GM23338 (cell line): ENCODE results near the gene NEK4. TPM values are rescaled to one million over a fixed set of nuclear protein-coding genes. Genes with fewer than 3 reads are reported as not detected.

Experiments used
- ATAC-seq: fragments of 200-7000 bp; cut with Tn5 transposase; 3 replicates; pipeline ENCODE4 v1.9.1; 2020
- DNase-seq: peaks from one replicate; pipeline ENCODE4 v3.0.0-alpha.2; 2015; ENCODE audit warnings: low spot score
- H2AFZ ChIP-seq: fragments of 200-600 bp; sonication (generic); 2 replicates; pipeline ENCODE4 v1.8.0; 2016; ENCODE audit warnings: antibody characterized with exemption, mild to moderate bottlenecking, moderate library complexity
- H3F3A ChIP-seq: fragments of 200-600 bp; sonication (generic); replicated peaks from 2 replicates; pipeline ENCODE4 v1.8.0; 2017; ENCODE audit warnings: antibody characterized with exemption, mixed run types, low read depth
- H3K27ac ChIP-seq: fragments of 200-600 bp; sonication (generic); 2 replicates; pipeline ENCODE4 v1.6.1; 2016; ENCODE audit warnings: low read depth
- H3K27me3 ChIP-seq: fragments of 200-600 bp; sonication (generic); 2 replicates; pipeline ENCODE4 v1.8.0; 2016; ENCODE audit warnings: mild to moderate bottlenecking, mixed run types, moderate library complexity; ENCODE audit not compliant: insufficient read depth
- H3K36me3 ChIP-seq: fragments of 200-600 bp; sonication (generic); 2 replicates; pipeline ENCODE4 v1.8.0; 2016; ENCODE audit warnings: mild to moderate bottlenecking; ENCODE audit not compliant: insufficient read depth
- H3K4me1 ChIP-seq: fragments of 200-600 bp; sonication (generic); 2 replicates; pipeline ENCODE4 v1.8.0; 2016; ENCODE audit warnings: mild to moderate bottlenecking, moderate library complexity; ENCODE audit not compliant: insufficient read depth
- H3K4me2 ChIP-seq: fragments of 200-600 bp; sonication (generic); 2 replicates; pipeline ENCODE4 v1.7.1; 2017; ENCODE audit warnings: mixed run types
- H3K4me3 ChIP-seq: fragments of 200-600 bp; sonication (generic); 2 replicates; pipeline ENCODE4 v1.6.1; 2016; ENCODE audit warnings: mixed run types
- H3K79me2 ChIP-seq: fragments of 200-600 bp; sonication (generic); replicated peaks from 2 replicates; pipeline ENCODE4 v1.8.0; 2017; ENCODE audit warnings: mild to moderate bottlenecking; ENCODE audit not compliant: insufficient read depth
- H3K9me2 ChIP-seq: fragments of 200-600 bp; sonication (generic); 2 replicates; pipeline ENCODE4 v1.8.0; 2017; ENCODE audit not compliant: insufficient read depth
- H4K20me1 ChIP-seq: fragments of 200-600 bp; sonication (generic); replicated peaks from 2 replicates; pipeline ENCODE4 v1.8.0; 2017; ENCODE audit warnings: mild to moderate bottlenecking; ENCODE audit not compliant: insufficient read depth
- H3K27ac Mint-ChIP-seq: 2 replicates; pipeline ENCODE4 v1.8.0; 2020; ENCODE audit warnings: inconsistent platforms, mild to moderate bottlenecking, moderate library complexity, mixed read lengths
- H3K27me3 Mint-ChIP-seq: 3 replicates; pipeline ENCODE4 v1.8.0; 2022; ENCODE audit warnings: low read depth, mild to moderate bottlenecking, moderate library complexity, mixed read lengths, inconsistent platforms; ENCODE audit not compliant: insufficient read depth, poor library complexity
- H3K36me3 Mint-ChIP-seq: 3 replicates; pipeline ENCODE4 v1.8.0; 2021; ENCODE audit warnings: low read depth, mild to moderate bottlenecking, inconsistent platforms, moderate library complexity, mixed read lengths
- H3K4me1 Mint-ChIP-seq: 3 replicates; pipeline ENCODE4 v1.8.0; 2020; ENCODE audit warnings: mild to moderate bottlenecking, inconsistent platforms, mixed read lengths
- H3K4me3 Mint-ChIP-seq: 3 replicates; pipeline ENCODE4 v1.8.0; 2021; ENCODE audit warnings: moderate library complexity, mild to moderate bottlenecking, inconsistent platforms, mixed read lengths
- H3K9me3 Mint-ChIP-seq: 3 replicates; pipeline ENCODE4 v1.8.0; 2020; ENCODE audit warnings: moderate library complexity, mild to moderate bottlenecking, inconsistent platforms, mixed read lengths
- CREB1 ChIP-seq: fragments of 250-450 bp; sonication (Bioruptor Pico); IDR thresholded peaks from 2 replicates; pipeline ENCODE4 v1.5.0; 2020; ENCODE audit warnings: low read depth, mild to moderate bottlenecking, moderate library complexity
- EZH2 ChIP-seq: fragments of 200-600 bp; sonication (generic); IDR thresholded peaks from one replicate; pipeline ENCODE4 v1.8.0; 2017; ENCODE audit warnings: antibody characterized with exemption, mild to moderate bottlenecking, low read depth; ENCODE audit not compliant: unreplicated experiment
- EZH2phosphoT487 ChIP-seq: fragments of 200-600 bp; sonication (generic); IDR thresholded peaks from one replicate; pipeline ENCODE4 v1.8.1; 2018; ENCODE audit warnings: antibody characterized with exemption; ENCODE audit not compliant: unreplicated experiment
- JUNB ChIP-seq: IDR thresholded peaks from one replicate; pipeline ENCODE4 v1.6.1; 2016; ENCODE audit warnings: antibody characterized with exemption; ENCODE audit not compliant: unreplicated experiment
- NANOG ChIP-seq: IDR thresholded peaks from 2 replicates; pipeline ENCODE4 v1.6.1; 2016; ENCODE audit warnings: antibody characterized with exemption, borderline replicate concordance
- POLR2AphosphoS5 ChIP-seq: IDR thresholded peaks from 2 replicates; pipeline ENCODE4 v1.6.1; 2016; ENCODE audit warnings: antibody characterized with exemption, low read depth
- STAT1 ChIP-seq: IDR thresholded peaks from one replicate; pipeline ENCODE4 v1.6.1; 2016; ENCODE audit warnings: antibody characterized with exemption; ENCODE audit not compliant: unreplicated experiment
- ZNF114 ChIP-seq: fragments of 250-450 bp; sonication (Bioruptor Pico); IDR thresholded peaks from 2 replicates; pipeline ENCODE4 v1.5.0; 2020; ENCODE audit warnings: mild to moderate bottlenecking, moderate library complexity
- ZNF331 ChIP-seq: fragments of 250-450 bp; sonication (Bioruptor Pico); IDR thresholded peaks from 2 replicates; pipeline ENCODE4 v1.5.0; 2020; ENCODE audit warnings: low read depth, mild to moderate bottlenecking, moderate library complexity
- polyA plus RNA-seq: library from polyadenylated mRNA; unstranded; fragments of >200 nt; fragmentation: Nextera tagmentation; extraction: Ambion mirVana; gene quantifications from 2 replicates; pipeline ENCODE4 v1.2.1, GENCODE V29; 2016
- total RNA-seq: library from RNA; depleted of rRNA; stranded (reverse); fragments of >200 nt; shearing (Covaris generic); gene quantifications from 2 replicates; pipeline ENCODE4 v1.2.3, GENCODE V29; 2014
- TF ChIP-seq, protein P1 (sequence below): IDR thresholded peaks from 2 replicates; pipeline ENCODE4 v1.6.1; 2016; ENCODE audit warnings: antibody characterized with exemption
- TF ChIP-seq, protein P2 (sequence below), 2 experiments: fragments of 200-600 bp in 1 of 2; sonication (generic) in 1 of 2; conservative IDR thresholded peaks; 2 replicates each; pipeline versions ENCODE4 v1.5.1 to v1.6.1; 2016 to 2017; ENCODE audit warnings: antibody characterized with exemption in 2 of 2, low read depth in 2 of 2, mild to moderate bottlenecking in 2 of 2, moderate library complexity in 1 of 2
- TF ChIP-seq, protein P3 (sequence below): IDR thresholded peaks from one replicate; pipeline ENCODE4 v1.6.1; 2018; ENCODE audit warnings: antibody characterized with exemption; ENCODE audit not compliant: unreplicated experiment
- TF ChIP-seq, protein P4 (sequence below): fragments of 250-450 bp; sonication (Bioruptor Pico); IDR thresholded peaks from 2 replicates; pipeline ENCODE4 v1.5.0; 2020; ENCODE audit warnings: mild to moderate bottlenecking, moderate library complexity

The NEK4 gene
- total and polyA plus RNA-seq, 2 experiments from 2014 or later, result 8.6 to 42.7 TPM

DNA sequence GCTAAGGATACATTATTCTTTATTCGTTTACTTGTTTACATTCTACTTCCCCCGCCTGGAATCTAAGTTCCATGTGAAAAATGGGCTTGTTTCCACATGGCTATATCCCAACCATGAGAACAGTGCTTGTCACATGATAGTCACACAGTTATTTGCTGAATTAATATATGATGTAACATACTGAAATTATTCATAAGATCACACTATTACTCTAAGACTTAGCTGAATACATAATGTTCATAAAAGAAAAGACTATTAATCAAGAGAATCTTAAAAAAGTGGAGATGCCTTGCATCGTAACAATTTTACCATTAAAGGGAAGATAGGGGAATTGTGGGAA lies 91.6 kb downstream of the NEK4 start:
- peaks cover 2% of the 10 kb centered on the region for H3K27me3 Mint-ChIP-seq
- peaks cover 15% of the 10 kb centered on the region for H3K4me1 Mint-ChIP-seq
- no peak for TF ChIP-seq EZH2phosphoT487
- TF ChIP-seq NANOG, result no peak
- TF ChIP-seq JUNB, result no peak
- no peak for TF ChIP-seq ZNF114 (CRISPR knock-in tag)
- TF ChIP-seq STAT1, result no peak
- no peak for TF ChIP-seq POLR2AphosphoS5
- TF ChIP-seq CREB1 (CRISPR knock-in tag), result no peak
- TF ChIP-seq EZH2, result no peak
- TF ChIP-seq, protein P1, sequence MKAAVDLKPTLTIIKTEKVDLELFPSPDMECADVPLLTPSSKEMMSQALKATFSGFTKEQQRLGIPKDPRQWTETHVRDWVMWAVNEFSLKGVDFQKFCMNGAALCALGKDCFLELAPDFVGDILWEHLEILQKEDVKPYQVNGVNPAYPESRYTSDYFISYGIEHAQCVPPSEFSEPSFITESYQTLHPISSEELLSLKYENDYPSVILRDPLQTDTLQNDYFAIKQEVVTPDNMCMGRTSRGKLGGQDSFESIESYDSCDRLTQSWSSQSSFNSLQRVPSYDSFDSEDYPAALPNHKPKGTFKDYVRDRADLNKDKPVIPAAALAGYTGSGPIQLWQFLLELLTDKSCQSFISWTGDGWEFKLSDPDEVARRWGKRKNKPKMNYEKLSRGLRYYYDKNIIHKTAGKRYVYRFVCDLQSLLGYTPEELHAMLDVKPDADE, result no peak
- TF ChIP-seq ZNF331 (CRISPR knock-in tag), result no peak
- TF ChIP-seq, protein P2, sequence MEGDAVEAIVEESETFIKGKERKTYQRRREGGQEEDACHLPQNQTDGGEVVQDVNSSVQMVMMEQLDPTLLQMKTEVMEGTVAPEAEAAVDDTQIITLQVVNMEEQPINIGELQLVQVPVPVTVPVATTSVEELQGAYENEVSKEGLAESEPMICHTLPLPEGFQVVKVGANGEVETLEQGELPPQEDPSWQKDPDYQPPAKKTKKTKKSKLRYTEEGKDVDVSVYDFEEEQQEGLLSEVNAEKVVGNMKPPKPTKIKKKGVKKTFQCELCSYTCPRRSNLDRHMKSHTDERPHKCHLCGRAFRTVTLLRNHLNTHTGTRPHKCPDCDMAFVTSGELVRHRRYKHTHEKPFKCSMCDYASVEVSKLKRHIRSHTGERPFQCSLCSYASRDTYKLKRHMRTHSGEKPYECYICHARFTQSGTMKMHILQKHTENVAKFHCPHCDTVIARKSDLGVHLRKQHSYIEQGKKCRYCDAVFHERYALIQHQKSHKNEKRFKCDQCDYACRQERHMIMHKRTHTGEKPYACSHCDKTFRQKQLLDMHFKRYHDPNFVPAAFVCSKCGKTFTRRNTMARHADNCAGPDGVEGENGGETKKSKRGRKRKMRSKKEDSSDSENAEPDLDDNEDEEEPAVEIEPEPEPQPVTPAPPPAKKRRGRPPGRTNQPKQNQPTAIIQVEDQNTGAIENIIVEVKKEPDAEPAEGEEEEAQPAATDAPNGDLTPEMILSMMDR (conservative IDR thresholded peaks at IDR 0.05; ENCODE audit: low read depth in 2 of 2), result no peak
- TF ChIP-seq, protein P3, sequence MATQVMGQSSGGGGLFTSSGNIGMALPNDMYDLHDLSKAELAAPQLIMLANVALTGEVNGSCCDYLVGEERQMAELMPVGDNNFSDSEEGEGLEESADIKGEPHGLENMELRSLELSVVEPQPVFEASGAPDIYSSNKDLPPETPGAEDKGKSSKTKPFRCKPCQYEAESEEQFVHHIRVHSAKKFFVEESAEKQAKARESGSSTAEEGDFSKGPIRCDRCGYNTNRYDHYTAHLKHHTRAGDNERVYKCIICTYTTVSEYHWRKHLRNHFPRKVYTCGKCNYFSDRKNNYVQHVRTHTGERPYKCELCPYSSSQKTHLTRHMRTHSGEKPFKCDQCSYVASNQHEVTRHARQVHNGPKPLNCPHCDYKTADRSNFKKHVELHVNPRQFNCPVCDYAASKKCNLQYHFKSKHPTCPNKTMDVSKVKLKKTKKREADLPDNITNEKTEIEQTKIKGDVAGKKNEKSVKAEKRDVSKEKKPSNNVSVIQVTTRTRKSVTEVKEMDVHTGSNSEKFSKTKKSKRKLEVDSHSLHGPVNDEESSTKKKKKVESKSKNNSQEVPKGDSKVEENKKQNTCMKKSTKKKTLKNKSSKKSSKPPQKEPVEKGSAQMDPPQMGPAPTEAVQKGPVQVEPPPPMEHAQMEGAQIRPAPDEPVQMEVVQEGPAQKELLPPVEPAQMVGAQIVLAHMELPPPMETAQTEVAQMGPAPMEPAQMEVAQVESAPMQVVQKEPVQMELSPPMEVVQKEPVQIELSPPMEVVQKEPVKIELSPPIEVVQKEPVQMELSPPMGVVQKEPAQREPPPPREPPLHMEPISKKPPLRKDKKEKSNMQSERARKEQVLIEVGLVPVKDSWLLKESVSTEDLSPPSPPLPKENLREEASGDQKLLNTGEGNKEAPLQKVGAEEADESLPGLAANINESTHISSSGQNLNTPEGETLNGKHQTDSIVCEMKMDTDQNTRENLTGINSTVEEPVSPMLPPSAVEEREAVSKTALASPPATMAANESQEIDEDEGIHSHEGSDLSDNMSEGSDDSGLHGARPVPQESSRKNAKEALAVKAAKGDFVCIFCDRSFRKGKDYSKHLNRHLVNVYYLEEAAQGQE, result no peak
- TF ChIP-seq, protein P4, sequence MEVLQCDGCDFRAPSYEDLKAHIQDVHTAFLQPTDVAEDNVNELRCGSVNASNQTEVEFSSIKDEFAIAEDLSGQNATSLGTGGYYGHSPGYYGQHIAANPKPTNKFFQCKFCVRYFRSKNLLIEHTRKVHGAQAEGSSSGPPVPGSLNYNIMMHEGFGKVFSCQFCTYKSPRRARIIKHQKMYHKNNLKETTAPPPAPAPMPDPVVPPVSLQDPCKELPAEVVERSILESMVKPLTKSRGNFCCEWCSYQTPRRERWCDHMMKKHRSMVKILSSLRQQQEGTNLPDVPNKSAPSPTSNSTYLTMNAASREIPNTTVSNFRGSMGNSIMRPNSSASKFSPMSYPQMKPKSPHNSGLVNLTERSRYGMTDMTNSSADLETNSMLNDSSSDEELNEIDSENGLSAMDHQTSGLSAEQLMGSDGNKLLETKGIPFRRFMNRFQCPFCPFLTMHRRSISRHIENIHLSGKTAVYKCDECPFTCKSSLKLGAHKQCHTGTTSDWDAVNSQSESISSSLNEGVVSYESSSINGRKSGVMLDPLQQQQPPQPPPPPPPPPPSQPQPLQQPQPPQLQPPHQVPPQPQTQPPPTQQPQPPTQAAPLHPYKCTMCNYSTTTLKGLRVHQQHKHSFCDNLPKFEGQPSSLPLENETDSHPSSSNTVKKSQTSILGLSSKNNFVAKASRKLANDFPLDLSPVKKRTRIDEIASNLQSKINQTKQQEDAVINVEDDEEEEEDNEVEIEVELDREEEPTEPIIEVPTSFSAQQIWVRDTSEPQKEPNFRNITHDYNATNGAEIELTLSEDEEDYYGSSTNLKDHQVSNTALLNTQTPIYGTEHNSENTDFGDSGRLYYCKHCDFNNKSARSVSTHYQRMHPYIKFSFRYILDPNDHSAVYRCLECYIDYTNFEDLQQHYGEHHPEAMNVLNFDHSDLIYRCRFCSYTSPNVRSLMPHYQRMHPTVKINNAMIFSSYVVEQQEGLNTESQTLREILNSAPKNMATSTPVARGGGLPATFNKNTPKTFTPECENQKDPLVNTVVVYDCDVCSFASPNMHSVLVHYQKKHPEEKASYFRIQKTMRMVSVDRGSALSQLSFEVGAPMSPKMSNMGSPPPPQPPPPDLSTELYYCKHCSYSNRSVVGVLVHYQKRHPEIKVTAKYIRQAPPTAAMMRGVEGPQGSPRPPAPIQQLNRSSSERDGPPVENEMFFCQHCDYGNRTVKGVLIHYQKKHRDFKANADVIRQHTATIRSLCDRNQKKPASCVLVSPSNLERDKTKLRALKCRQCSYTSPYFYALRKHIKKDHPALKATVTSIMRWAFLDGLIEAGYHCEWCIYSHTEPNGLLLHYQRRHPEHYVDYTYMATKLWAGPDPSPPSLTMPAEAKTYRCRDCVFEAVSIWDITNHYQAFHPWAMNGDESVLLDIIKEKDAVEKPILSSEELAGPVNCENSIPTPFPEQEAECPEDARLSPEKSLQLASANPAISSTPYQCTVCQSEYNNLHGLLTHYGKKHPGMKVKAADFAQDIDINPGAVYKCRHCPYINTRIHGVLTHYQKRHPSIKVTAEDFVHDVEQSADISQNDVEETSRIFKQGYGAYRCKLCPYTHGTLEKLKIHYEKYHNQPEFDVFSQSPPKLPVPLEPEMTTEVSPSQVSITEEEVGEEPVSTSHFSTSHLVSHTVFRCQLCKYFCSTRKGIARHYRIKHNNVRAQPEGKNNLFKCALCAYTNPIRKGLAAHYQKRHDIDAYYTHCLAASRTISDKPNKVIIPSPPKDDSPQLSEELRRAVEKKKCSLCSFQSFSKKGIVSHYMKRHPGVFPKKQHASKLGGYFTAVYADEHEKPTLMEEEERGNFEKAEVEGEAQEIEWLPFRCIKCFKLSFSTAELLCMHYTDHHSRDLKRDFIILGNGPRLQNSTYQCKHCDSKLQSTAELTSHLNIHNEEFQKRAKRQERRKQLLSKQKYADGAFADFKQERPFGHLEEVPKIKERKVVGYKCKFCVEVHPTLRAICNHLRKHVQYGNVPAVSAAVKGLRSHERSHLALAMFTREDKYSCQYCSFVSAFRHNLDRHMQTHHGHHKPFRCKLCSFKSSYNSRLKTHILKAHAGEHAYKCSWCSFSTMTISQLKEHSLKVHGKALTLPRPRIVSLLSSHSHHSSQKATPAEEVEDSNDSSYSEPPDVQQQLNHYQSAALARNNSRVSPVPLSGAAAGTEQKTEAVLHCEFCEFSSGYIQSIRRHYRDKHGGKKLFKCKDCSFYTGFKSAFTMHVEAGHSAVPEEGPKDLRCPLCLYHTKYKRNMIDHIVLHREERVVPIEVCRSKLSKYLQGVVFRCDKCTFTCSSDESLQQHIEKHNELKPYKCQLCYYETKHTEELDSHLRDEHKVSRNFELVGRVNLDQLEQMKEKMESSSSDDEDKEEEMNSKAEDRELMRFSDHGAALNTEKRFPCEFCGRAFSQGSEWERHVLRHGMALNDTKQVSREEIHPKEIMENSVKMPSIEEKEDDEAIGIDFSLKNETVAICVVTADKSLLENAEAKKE (CRISPR knock-in tag), result no peak
- Histone ChIP-seq H2AFZ (no peak overlapping the region), H3K4me2 (no peak overlapping the region), H3K79me2 (peaks cover 44% of the 10 kb centered on the region), H3K9me2 (no peaks in the 10 kb centered on the region), H3K27ac (0 out of 2 replicates have a peak overlapping the region, but pooled peaks have one; percentile 45), H3F3A (0 out of 2 replicates have a peak, but pooled peaks cover 2% of the 10 kb centered on the region), H4K20me1 (no peaks in the 10 kb centered on the region; the same call in none of the 2 replicates), H3K27me3 (no peaks in the 10 kb centered on the region), H3K36me3 (peaks cover 24% of the 10 kb centered on the region), H3K4me1 (no peaks in the 10 kb centered on the region; the same call in 1 of the 2 replicates), H3K4me3 (no peak overlapping the region)
- peaks cover 39% of the 10 kb centered on the region for H3K36me3 Mint-ChIP-seq
- H3K4me3 Mint-ChIP-seq, result no peak overlapping the region
- H3K27ac Mint-ChIP-seq, result peak overlapping the region; percentile 66; the same call in 1 of the 2 replicates
- DNase-seq, result no peak
- no peak for ATAC-seq
- H3K9me3 Mint-ChIP-seq, result no peaks in the 10 kb centered on the region
